Measurements from ENCODE around the gene ATP11B.

ATP11B gene

GRCh38 chr3:182925330-182925943, 132.1 kb downstream of the ATP11B start:
- Histone ChIP-seq H4K20me1 (ENCODE audit: control insufficient read depth, insufficient read depth, low read depth, low read length) (no peaks in the 10 kb centered on the region), H3K36me3 (ENCODE audit: control insufficient read depth, low read length) (no peaks in the 10 kb centered on the region), H3K9me3 (ENCODE audit: control insufficient read depth, insufficient read depth, low read length) (no peaks in the 10 kb centered on the region), H3K4me2 (ENCODE audit: low read length) (no peak overlapping the region), H3K4me1 (ENCODE audit: control insufficient read depth, low read length) (peaks cover 12% of the 10 kb centered on the region), H3K79me2 (ENCODE audit: control insufficient read depth, low read length) (no peaks in the 10 kb centered on the region), H3F3A (ENCODE audit: control insufficient read depth, insufficient read depth) (no peaks in the 10 kb centered on the region), H3K27me3 (ENCODE audit: control insufficient read depth, low read length) (no peaks in the 10 kb centered on the region), H3K27ac (ENCODE audit: low read depth, low read length) (no peak overlapping the region), H3K4me3 (ENCODE audit: low read length) (no peak overlapping the region), H3K9me2 (replicated peaks; ENCODE audit: control insufficient read depth, low read length) (no peaks in the 10 kb centered on the region)
- TF ChIP-seq EZH2phosphoT487 (IDR thresholded peaks at IDR 0.05; ENCODE audit: borderline replicate concordance, low read length) (no peak), CTCF (IDR thresholded peaks at IDR 0.05; ENCODE audit: low read depth, low read length, poor library complexity, severe bottlenecking) (no peak)

GRCh38 chr3:182925944-182926337, 132.6 kb downstream of the ATP11B start:
- Histone ChIP-seq H3K9me2 (replicated peaks; ENCODE audit: control insufficient read depth, low read length) (no peaks in the 10 kb centered on the region), H3K27ac (ENCODE audit: low read depth, low read length) (no peak overlapping the region), H3K79me2 (ENCODE audit: control insufficient read depth, low read length) (no peaks in the 10 kb centered on the region), H3K36me3 (ENCODE audit: control insufficient read depth, low read length) (no peaks in the 10 kb centered on the region), H3K4me3 (ENCODE audit: low read length) (no peak overlapping the region), H3K4me1 (ENCODE audit: control insufficient read depth, low read length) (peaks cover 12% of the 10 kb centered on the region), H3K27me3 (ENCODE audit: control insufficient read depth, low read length) (no peaks in the 10 kb centered on the region), H3F3A (ENCODE audit: control insufficient read depth, insufficient read depth) (no peaks in the 10 kb centered on the region), H3K4me2 (ENCODE audit: low read length) (no peak overlapping the region), H4K20me1 (ENCODE audit: control insufficient read depth, insufficient read depth, low read depth, low read length) (no peaks in the 10 kb centered on the region), H3K9me3 (ENCODE audit: control insufficient read depth, insufficient read depth, low read length) (no peaks in the 10 kb centered on the region)
- TF ChIP-seq EZH2phosphoT487 (IDR thresholded peaks at IDR 0.05; ENCODE audit: borderline replicate concordance, low read length) (no peak), CTCF (IDR thresholded peaks at IDR 0.05; ENCODE audit: low read depth, low read length, poor library complexity, severe bottlenecking) (no peak)

DNA sequence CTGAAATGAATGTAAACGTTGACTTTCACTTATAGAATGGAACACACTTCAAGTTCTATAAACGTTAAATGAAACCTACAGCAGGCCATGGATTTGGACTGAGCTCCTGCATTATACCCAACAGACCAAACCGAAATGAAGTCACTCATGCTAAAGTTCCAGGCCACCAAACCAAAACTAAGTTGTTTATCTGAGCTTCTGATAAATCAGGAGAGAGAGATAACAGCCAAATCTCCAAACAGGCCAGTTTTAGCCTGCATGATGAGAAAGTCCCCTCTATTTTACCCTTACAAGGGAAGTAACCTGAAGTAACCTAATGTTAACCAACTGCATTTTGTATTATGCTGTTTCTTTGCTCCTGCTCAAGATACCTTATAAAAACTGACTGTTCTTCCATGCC, 142.5 kb downstream of the ATP11B start:
- Histone ChIP-seq H3K27ac (ENCODE audit: low read depth, low read length) (no peak overlapping the region), H3K4me3 (ENCODE audit: low read length) (no peak overlapping the region), H3K4me1 (ENCODE audit: control insufficient read depth, low read length) (peaks cover 25% of the 10 kb centered on the region), H3K4me2 (ENCODE audit: low read length) (no peak overlapping the region), H3K9me3 (ENCODE audit: control insufficient read depth, insufficient read depth, low read length) (peaks cover 6% of the 10 kb centered on the region; the same call in 1 of the 2 replicates), H3K79me2 (ENCODE audit: control insufficient read depth, low read length) (no peaks in the 10 kb centered on the region), H3K9me2 (replicated peaks; ENCODE audit: control insufficient read depth, low read length) (no peaks in the 10 kb centered on the region), H3K27me3 (ENCODE audit: control insufficient read depth, low read length) (no peaks in the 10 kb centered on the region), H4K20me1 (ENCODE audit: control insufficient read depth, insufficient read depth, low read depth, low read length) (no peaks in the 10 kb centered on the region), H3F3A (ENCODE audit: control insufficient read depth, insufficient read depth) (no peaks in the 10 kb centered on the region), H3K36me3 (ENCODE audit: control insufficient read depth, low read length) (no peaks in the 10 kb centered on the region)
- TF ChIP-seq EZH2phosphoT487 (IDR thresholded peaks at IDR 0.05; ENCODE audit: borderline replicate concordance, low read length) (no peak), CTCF (IDR thresholded peaks at IDR 0.05; ENCODE audit: low read depth, low read length, poor library complexity, severe bottlenecking) (no peak)
